HepG2 (cell line): ENCODE data around the gene TMEM240. TPM values are rescaled to one million over a fixed set of nuclear protein-coding genes. Genes with fewer than 3 reads are reported as not detected.
A peak's percentile ranks its signal among the peaks of the same experiment; 100 is the strongest.

Experiments
- CENPX ChIP-seq: sonication (generic); formaldehyde crosslinking; IDR thresholded peaks from 2 replicates; pipeline ENCODE4 v1.9.0; 2021; ENCODE audit warnings: mild to moderate bottlenecking, missing genetic modification reagents, moderate library complexity
- CREB1 ChIP-seq, 2 experiments: fragments of 450-650 bp in 1 of 2; IDR thresholded peaks; 2 replicates each; pipeline ENCODE4 v1.6.1; 2016 to 2017; ENCODE audit warnings: control low read depth in 1 of 2, mild to moderate bottlenecking in 1 of 2, missing compliant biosample characterization in 1 of 2, missing genetic modification characterization in 1 of 2
- HNF4A ChIP-seq: sonication (generic); formaldehyde crosslinking; IDR thresholded peaks from 2 replicates; pipeline ENCODE4 v1.4.0; 2020; ENCODE audit warnings: missing genetic modification reagents
- MAZ ChIP-seq, 2 experiments: sonication (generic) in 1 of 2; formaldehyde crosslinking in 1 of 2; IDR thresholded peaks; 2 replicates each; pipeline versions ENCODE4 v1.5.0 to v1.6.1; 2012 to 2020; ENCODE audit warnings: low read depth in 2 of 2, mild to moderate bottlenecking in 2 of 2, borderline replicate concordance in 1 of 2, improper control_type of control experiment in 1 of 2, low read length in 1 of 2, missing genetic modification reagents in 1 of 2, moderate library complexity in 1 of 2
- MYNN ChIP-seq: sonication (generic); formaldehyde crosslinking; IDR thresholded peaks from 2 replicates; pipeline ENCODE4 v1.4.0; 2020; ENCODE audit warnings: mild to moderate bottlenecking, low read depth, missing genetic modification reagents
- NFE2L2 ChIP-seq: fragments of 150-350 bp; IDR thresholded peaks from 2 replicates; pipeline ENCODE4 v1.6.1; 2014; ENCODE audit warnings: low read length
- NFKBIZ ChIP-seq: IDR thresholded peaks from 2 replicates; pipeline ENCODE4 v1.6.1; 2018; ENCODE audit warnings: missing genetic modification reagents, missing compliant biosample characterization
- PHF8 ChIP-seq: sonication (generic); formaldehyde crosslinking; IDR thresholded peaks from 2 replicates; pipeline ENCODE4 v1.5.0; 2020; ENCODE audit warnings: missing genetic modification reagents
- SMC3 ChIP-seq: IDR thresholded peaks from 2 replicates; pipeline ENCODE4 v1.6.1; 2011; ENCODE audit warnings: low read length, improper control_type of control experiment
- SNRNP70 ChIP-seq: fragments of 200-400 bp; formaldehyde crosslinking; IDR thresholded peaks from 2 replicates; pipeline ENCODE4 v1.6.1; 2017; ENCODE audit warnings: mild to moderate bottlenecking, low read depth, low read length, moderate library complexity
- TFE3 ChIP-seq: IDR thresholded peaks from 2 replicates; pipeline ENCODE4 v1.6.1; 2016
- THAP11 ChIP-seq: IDR thresholded peaks from 2 replicates; pipeline ENCODE4 v1.6.1; 2016; ENCODE audit warnings: missing biosample characterization, missing genetic modification reagents
- ZFP1 ChIP-seq: IDR thresholded peaks from 2 replicates; pipeline ENCODE4 v1.6.1; 2016
- ZFP36 ChIP-seq: fragments of 150-350 bp; IDR thresholded peaks from 2 replicates; pipeline ENCODE4 v1.6.1; 2018; ENCODE audit warnings: borderline replicate concordance, low read length, low read depth; ENCODE audit not compliant: partially characterized antibody
- ZNF317 ChIP-seq: sonication (generic); formaldehyde crosslinking; IDR thresholded peaks from 2 replicates; pipeline ENCODE4 v1.5.0; 2020; ENCODE audit warnings: mild to moderate bottlenecking, missing genetic modification reagents
- ZNF432 ChIP-seq: sonication (generic); formaldehyde crosslinking; IDR thresholded peaks from 2 replicates; pipeline ENCODE4 v1.5.0; 2020; ENCODE audit warnings: missing genetic modification reagents, mild to moderate bottlenecking, borderline replicate concordance
- ZNF484 ChIP-seq: sonication (generic); formaldehyde crosslinking; IDR thresholded peaks from 2 replicates; pipeline ENCODE4 v1.5.1; 2020; ENCODE audit warnings: mild to moderate bottlenecking, low read depth, missing genetic modification reagents, borderline replicate concordance
- ZNF691 ChIP-seq: sonication (generic); formaldehyde crosslinking; IDR thresholded peaks from 2 replicates; pipeline ENCODE4 v1.4.0; 2020; ENCODE audit warnings: missing genetic modification reagents, low read depth, mild to moderate bottlenecking, borderline replicate concordance
- ZNF709 ChIP-seq: sonication (generic); formaldehyde crosslinking; IDR thresholded peaks from 2 replicates; pipeline ENCODE4 v1.5.0; 2020; ENCODE audit warnings: mild to moderate bottlenecking, missing genetic modification reagents
- ZNF784 ChIP-seq: sonication (generic); formaldehyde crosslinking; IDR thresholded peaks from 2 replicates; pipeline ENCODE4 v1.5.1; 2020; ENCODE audit warnings: missing genetic modification reagents, mild to moderate bottlenecking, borderline replicate concordance
- ZNF788 ChIP-seq: sonication (generic); formaldehyde crosslinking; IDR thresholded peaks from 2 replicates; pipeline ENCODE4 v1.5.0; 2020; ENCODE audit warnings: mild to moderate bottlenecking, missing genetic modification reagents, borderline replicate concordance
- ZSCAN22 ChIP-seq: sonication (generic); formaldehyde crosslinking; IDR thresholded peaks from 2 replicates; pipeline ENCODE4 v1.4.0; 2020; ENCODE audit warnings: mild to moderate bottlenecking, missing genetic modification reagents
- polyA plus RNA-seq, 8 experiments: library from polyadenylated mRNA; depleted of rRNA in 3 of 8; stranded (reverse) in 7 of 8; unstranded in 1 of 8; fragments of >200 nt; fragmentation: Illumina TruSeq in 4 of 8; extraction: Trizol in 4 of 8; gene quantifications; 2 replicates each; pipeline versions ENCODE4 v1.2.1 to v1.2.3, GENCODE V29; 2011 to 2016; ENCODE audit warnings: low read depth in 4 of 8, missing spikeins in 1 of 8, mixed read lengths in 1 of 8; ENCODE audit not compliant: insufficient read depth in 1 of 8
- total RNA-seq, 5 experiments: library from RNA; depleted of rRNA; stranded (reverse); fragments of >200 nt; fragmentation: Illumina TruSeq; extraction: Trizol; gene quantifications; 2 replicates each; pipeline ENCODE4 v1.2.3, GENCODE V29; 2016; ENCODE audit warnings: low read depth in 1 of 5

The TMEM240 gene
- total and polyA plus RNA-seq, 2 of the 13 experiments (the other 11 are each of a cell fraction or from before 2014, with no cell fraction given), result 0.17 TPM; not detected in 1

- peak; percentile 44; the same call in 1 of the 2 replicates for TF ChIP-seq ZNF317 (CRISPR knock-in tag)
- no peak for TF ChIP-seq CREB1 (IDR thresholded peaks at IDR 0.05)
- peak; percentile 53; the same call in 1 of the 2 replicates for TF ChIP-seq CREB1 (CRISPR knock-in tag; IDR thresholded peaks at IDR 0.05)
- TF ChIP-seq CENPX (CRISPR knock-in tag), result no peak
- peak; percentile 32; the same call in 1 of the 2 replicates for TF ChIP-seq ZNF709 (CRISPR knock-in tag)
- peak; percentile 41; the same call in 1 of the 2 replicates for TF ChIP-seq ZNF788 (CRISPR knock-in tag)
- TF ChIP-seq TFE3 (CRISPR knock-in tag), result no peak
- no peak for TF ChIP-seq NFKBIZ (CRISPR knock-in tag)
- no peak for TF ChIP-seq ZFP1 (CRISPR knock-in tag)
- no peak for TF ChIP-seq ZNF484 (CRISPR knock-in tag)
- TF ChIP-seq MAZ (IDR thresholded peaks at IDR 0.05; ENCODE audit: borderline replicate concordance, low read depth, low read length), result no peak
- no peak; the same call in 1 of the 2 replicates for TF ChIP-seq MAZ (CRISPR knock-in tag; IDR thresholded peaks at IDR 0.05; ENCODE audit: low read depth)
- 0 out of 2 replicates have a peak, but pooled peaks have one; percentile 69 for TF ChIP-seq ZNF691 (CRISPR knock-in tag)
- no peak for TF ChIP-seq NFE2L2
- no peak for TF ChIP-seq ZNF784 (CRISPR knock-in tag)
- TF ChIP-seq SNRNP70, result no peak
- peak; percentile 72 for TF ChIP-seq PHF8 (CRISPR knock-in tag)
- no peak for TF ChIP-seq MYNN (CRISPR knock-in tag)
- no peak for TF ChIP-seq ZNF432 (CRISPR knock-in tag)
- no peak for TF ChIP-seq ZSCAN22 (CRISPR knock-in tag)
- no peak for TF ChIP-seq ZFP36
- no peak for TF ChIP-seq THAP11
- no peak for TF ChIP-seq SMC3
- no peak for TF ChIP-seq HNF4A
These were observed 33.7 kb upstream of the TMEM240 start (continued) for GRCh38 chr1:1573843-1574720.
